Esophagus muscularis mucosa (tissue), 4 donors: ENCODE data around the gene NCL. TPM values are rescaled to one million over a fixed set of nuclear protein-coding genes. Genes with fewer than 3 reads are reported as not detected.
"Not testable (repeated sequence)": the region's sequence is repeated elsewhere in the genome, so short reads cannot be mapped to it uniquely, and the experiment has no call there.

Experiments used
- DNase-seq: peaks from one replicate; pipeline ENCODE4 v3.0.0-alpha.2; 2017; ENCODE audit errors: extremely low spot score
- H3K27ac ChIP-seq, 4 donors: fragments of 200-600 bp; sonication (generic); replicated peaks in 1 of 4; 1 replicate in 3 of 4; 2 replicates in 1 of 4; pipeline ENCODE4 v1.5.1; 2016 to 2019; ENCODE audit warnings: mild to moderate bottlenecking in 1 of 4
- H3K27me3 ChIP-seq, 4 donors: fragments of 200-600 bp; sonication (generic); one replicate each; pipeline versions ENCODE4 v1.5.1 to v1.6.0; 2016 to 2019
- H3K36me3 ChIP-seq, 4 donors: fragments of 200-600 bp; sonication (generic); one replicate each; pipeline ENCODE4 v1.5.1; 2016 to 2019
- H3K4me1 ChIP-seq, 4 donors: fragments of 200-600 bp; sonication (generic); one replicate each; pipeline ENCODE4 v1.5.1; 2016 to 2019
- H3K4me3 ChIP-seq, 4 donors: fragments of 200-600 bp; sonication (generic); 1 replicate in 2 of 4; 2 replicates in 2 of 4; pipeline ENCODE4 v1.5.1; 2016 to 2019; ENCODE audit warnings: mild to moderate bottlenecking in 4 of 4, moderate library complexity in 1 of 4
- H3K9me3 ChIP-seq, 4 donors: fragments of 200-600 bp; sonication (generic); 1 replicate in 3 of 4; 2 replicates in 1 of 4; pipeline ENCODE4 v1.5.1; 2016 to 2019
- EP300 ChIP-seq: sonication (generic); formaldehyde crosslinking; IDR thresholded peaks from one replicate; pipeline ENCODE4 v1.6.1; 2017; ENCODE audit warnings: antibody characterized with exemption
- POLR2A ChIP-seq: fragments of 450-650 bp; IDR thresholded peaks from one replicate; pipeline ENCODE4 v1.6.1; 2017; ENCODE audit warnings: antibody characterized with exemption, moderate library complexity, mild to moderate bottlenecking, low read depth
- POLR2AphosphoS5 ChIP-seq, 2 donors: sonication (generic); formaldehyde crosslinking; IDR thresholded peaks; one replicate each; pipeline ENCODE4 v1.6.1; 2017; ENCODE audit warnings: antibody characterized with exemption in 2 of 2
- WGBS: methylation state at CpG from one replicate; pipeline ENCODE4 v1.1.5; 2018; 5-methylcytosine and 5-hydroxymethylcytosine counted together
- intact Hi-C: fragments of 100-400 bp; cut with DNase I; formaldehyde crosslinking; loops from one replicate; pipeline ENCODE4 v1.15.1; 2023
- total RNA-seq, 4 donors: library from RNA; depleted of rRNA; stranded (reverse); fragments of >200 nt; gene quantifications; one replicate each; pipeline versions ENCODE4 v1.1.0 to v1.2.1, GENCODE V29; 2016
- TF ChIP-seq, protein P1 (sequence below), 3 experiments: fragments of 200-600 bp in 2 of 3; fragments of 450-650 bp in 1 of 3; sonication (generic) in 2 of 3; IDR thresholded peaks; one replicate each; pipeline ENCODE4 v1.5.1; 2017 to 2019; ENCODE audit warnings: antibody characterized with exemption in 3 of 3, mild to moderate bottlenecking in 2 of 3, moderate library complexity in 1 of 3

Gene NCL
- total RNA-seq, 4 donors from 2014 or later: 120 to 238 (median 161) TPM

DNA sequence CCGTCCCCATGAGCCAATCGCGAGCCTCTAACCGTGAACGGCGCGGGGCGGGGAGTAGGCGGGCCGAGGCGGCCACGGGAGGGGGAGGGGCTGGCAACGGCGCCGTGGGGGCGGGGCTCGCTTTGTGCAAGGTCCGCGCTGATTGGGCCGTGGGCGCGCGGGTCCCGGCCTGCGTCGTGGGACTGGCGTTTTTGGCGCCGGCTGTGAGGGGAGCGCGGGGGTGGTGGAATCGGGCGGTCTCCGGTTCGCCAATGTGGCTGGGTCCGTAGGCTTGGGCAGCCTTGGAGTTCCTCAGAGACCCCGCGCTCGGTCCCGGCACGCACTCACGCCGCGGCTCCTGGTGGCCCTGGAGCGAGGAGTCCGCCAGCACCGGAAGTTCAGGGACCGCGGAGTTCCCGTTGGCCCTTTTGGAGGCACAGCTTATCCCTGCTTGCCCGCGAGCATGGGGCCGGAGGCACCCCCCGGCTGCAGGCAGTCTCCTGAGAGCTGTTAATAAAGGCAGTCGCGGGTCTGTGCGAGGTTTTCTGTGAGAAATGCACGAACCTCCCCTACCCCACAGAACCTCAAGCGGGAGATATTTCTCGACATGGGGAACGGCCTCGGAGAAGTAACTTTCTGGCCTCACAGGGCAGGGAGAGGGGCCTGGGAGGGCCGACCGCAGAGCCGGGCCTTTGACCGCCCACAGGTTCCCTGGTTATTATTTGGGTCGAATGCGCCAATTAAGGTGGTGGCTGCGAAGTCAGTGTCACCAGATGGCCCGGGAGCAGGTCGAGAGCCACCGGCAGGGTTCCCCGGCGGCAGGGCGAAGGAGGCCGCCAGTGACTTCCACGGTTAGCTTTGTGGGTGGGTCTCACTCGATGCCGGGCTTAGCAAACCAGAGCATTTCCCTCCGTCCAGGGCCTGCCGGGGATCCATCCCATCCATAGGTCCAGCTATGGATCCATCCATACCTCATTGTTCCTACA, 574 bp upstream of the NCL start:
- H3K36me3 ChIP-seq: peaks cover 24 to 31% (median 30%) of the 10 kb centered on the region in 4 donors
- intact Hi-C loops: no loop called here
- peak overlapping the region; percentile 92 to 99 (median 97) for H3K27ac ChIP-seq
- H3K27me3 ChIP-seq: no peaks in the 10 kb centered on the region
- H3K4me1 ChIP-seq: peaks cover 24 to 47% (median 42%) of the 10 kb centered on the region in 4 donors
- peak; percentile 100 for DNase-seq
- H3K9me3 ChIP-seq: no peaks in the 10 kb centered on the region
- WGBS: 0% methylated on average over 4 of the region's 81 CpGs
- TF ChIP-seq POLR2A (no peak), POLR2AphosphoS5 (IDR thresholded peaks at IDR 0.05) (peak in 1 of 2 donors; percentile 3)
- peak overlapping the region; percentile 70 to 94 (median 88) for H3K4me3 ChIP-seq

DNA sequence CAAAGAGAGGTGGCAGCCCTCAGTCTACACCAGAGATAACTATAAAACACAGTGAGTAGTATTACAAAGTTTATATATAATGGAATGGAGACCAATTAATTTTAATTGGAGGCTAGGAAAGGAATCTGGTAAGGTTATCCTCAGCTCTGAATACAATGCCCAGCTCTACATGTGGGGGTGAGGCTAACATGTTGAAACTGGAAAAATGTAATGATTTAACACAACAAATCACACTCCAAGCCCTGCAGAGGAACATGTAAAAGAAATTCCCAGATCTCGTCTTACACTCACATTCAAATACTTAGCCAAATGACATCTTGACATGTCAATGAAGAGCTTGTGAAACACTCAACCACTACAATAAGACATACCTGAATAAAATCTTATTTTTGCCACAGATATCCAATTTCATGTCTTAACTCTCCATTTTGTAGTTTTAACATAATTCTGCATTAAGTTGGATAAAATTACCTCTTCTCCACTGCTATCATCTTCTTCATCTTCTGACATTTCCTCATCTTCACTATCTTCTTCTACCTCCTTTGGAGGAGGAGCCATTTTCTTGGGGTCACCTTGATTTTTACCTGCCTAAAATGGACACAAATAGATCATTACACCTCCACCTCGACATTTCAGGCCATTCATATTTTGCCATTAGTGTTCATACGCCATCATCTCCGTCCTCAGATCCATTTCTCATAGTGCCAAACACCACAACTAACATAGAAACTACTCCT, 1.4 kb downstream of the NCL start:
- Histone ChIP-seq H3K9me3 (no peaks in the 10 kb centered on the region), H3K4me1 (peaks cover 24 to 56% (median 50%) of the 10 kb centered on the region in 4 donors), H3K27ac (peak overlapping the region; percentile 92 to 99 (median 97)), H3K27me3 (no peaks in the 10 kb centered on the region), H3K36me3 (peaks cover 44 to 51% (median 50%) of the 10 kb centered on the region in 4 donors), H3K4me3 (peak overlapping the region; percentile 70 to 94 (median 88))
- 9% methylated on average over 4 of the region's 4 CpGs for WGBS
- intact Hi-C loops: no loop called here
- TF ChIP-seq POLR2A (no peak), EP300 (no peak), POLR2AphosphoS5 (IDR thresholded peaks at IDR 0.05) (no peak)
- TF ChIP-seq, protein P1, sequence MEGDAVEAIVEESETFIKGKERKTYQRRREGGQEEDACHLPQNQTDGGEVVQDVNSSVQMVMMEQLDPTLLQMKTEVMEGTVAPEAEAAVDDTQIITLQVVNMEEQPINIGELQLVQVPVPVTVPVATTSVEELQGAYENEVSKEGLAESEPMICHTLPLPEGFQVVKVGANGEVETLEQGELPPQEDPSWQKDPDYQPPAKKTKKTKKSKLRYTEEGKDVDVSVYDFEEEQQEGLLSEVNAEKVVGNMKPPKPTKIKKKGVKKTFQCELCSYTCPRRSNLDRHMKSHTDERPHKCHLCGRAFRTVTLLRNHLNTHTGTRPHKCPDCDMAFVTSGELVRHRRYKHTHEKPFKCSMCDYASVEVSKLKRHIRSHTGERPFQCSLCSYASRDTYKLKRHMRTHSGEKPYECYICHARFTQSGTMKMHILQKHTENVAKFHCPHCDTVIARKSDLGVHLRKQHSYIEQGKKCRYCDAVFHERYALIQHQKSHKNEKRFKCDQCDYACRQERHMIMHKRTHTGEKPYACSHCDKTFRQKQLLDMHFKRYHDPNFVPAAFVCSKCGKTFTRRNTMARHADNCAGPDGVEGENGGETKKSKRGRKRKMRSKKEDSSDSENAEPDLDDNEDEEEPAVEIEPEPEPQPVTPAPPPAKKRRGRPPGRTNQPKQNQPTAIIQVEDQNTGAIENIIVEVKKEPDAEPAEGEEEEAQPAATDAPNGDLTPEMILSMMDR (IDR thresholded peaks at IDR 0.05): no peak
- DNase-seq: no peak

DNA sequence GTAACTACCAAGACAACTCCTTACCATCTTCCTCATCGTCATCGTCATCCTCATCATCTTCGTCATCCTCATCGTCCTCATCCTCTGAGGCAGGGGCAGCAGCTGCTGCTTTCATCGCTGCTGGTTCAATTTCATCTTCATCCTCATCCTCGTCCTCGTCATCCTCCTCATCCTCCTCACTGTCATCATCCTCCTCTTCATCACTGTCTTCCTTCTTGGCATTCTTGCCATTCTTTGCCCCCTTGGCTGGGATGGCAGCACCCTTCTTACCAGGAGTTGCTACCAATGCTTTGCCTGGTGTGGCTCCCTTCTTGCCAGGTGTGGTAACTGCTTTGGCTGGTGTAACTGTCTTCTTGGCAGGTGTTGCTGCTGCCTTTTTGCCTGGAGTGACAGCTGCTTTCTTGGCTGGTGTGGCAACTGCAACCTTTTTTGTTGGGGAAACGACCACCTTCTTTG, 2.7 kb downstream of the NCL start:
- no peak for TF ChIP-seq POLR2AphosphoS5 (IDR thresholded peaks at IDR 0.05)
- no peak for TF ChIP-seq EP300
- H3K27ac ChIP-seq: no peak overlapping the region
- 83% methylated on average over 8 of the region's 8 CpGs for WGBS
- H3K9me3 ChIP-seq: no peaks in the 10 kb centered on the region
- H3K4me3 ChIP-seq: no peak overlapping the region
- peaks cover 57 to 64% (median 63%) of the 10 kb centered on the region in 4 donors for H3K36me3 ChIP-seq
- H3K4me1 ChIP-seq: peaks cover 24 to 56% (median 50%) of the 10 kb centered on the region in 4 donors
- no peak for DNase-seq
- H3K27me3 ChIP-seq: no peaks in the 10 kb centered on the region
- intact Hi-C loops: no loop called here

DNA sequence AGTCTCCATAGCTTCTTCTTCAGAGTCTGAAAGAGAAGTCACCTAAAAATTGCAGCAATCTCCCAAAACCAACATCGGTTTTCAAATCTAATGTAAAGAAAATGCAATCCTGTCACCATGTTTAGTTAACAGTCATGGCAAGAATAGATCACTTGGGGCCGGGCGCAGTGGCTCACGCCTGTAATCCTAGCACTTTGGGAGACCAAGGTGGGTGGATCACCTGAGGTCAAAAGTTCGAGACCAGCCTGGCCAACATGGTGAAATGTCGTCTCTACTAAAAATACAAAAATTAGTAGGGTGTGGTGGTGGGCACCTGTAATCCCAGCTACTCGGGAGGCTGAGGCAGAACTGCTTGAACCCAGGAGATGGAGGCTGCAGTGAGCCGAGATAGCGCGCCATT, 3.4 kb downstream of the NCL start:
- H3K4me3 ChIP-seq, H3K27me3 ChIP-seq, H3K27ac ChIP-seq, intact Hi-C loops, H3K9me3 ChIP-seq, DNase-seq: not testable (repeated sequence)
- Histone ChIP-seq H3K4me1 (peaks cover 24 to 56% (median 48%) of the 10 kb centered on the region in 4 donors), H3K36me3 (peaks cover 64 to 71% (median 70%) of the 10 kb centered on the region in 4 donors)
- 91% methylated on average over 10 of the region's 10 CpGs for WGBS

DNA sequence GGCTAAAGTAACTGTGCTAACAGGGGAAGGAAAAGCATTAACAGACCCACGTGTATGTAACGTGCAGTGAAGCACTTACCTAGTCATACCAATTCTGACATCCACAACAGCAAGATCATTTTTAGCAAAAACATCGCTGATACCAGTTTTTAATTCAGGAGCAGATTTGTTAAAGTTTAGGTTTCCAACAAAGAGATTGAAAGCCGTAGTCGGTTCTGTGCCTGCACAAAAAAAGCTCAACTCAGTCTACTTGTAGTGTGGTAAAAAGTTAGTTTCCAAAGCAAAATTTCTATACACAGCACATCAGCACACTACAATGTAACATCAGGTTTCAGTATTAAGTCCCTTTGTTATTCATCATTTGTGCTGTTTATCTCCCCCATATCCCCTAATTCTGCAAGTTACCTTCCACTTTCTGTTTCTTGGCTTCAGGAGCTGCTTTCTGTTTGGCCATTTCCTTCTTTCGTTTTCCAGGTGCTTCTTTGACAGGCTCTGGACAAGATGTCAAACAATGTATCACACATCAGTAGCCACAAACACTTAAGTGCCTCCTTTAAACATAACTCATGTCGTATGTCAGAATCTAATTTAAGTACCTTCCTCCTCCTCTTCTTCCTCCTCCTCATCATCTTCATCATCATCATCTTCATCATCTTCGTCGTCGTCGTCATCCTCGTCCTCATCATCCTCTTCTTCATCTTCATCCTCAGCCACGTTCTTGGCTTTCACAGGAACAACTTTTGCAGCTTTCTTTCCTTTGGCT, 4.0 kb downstream of the NCL start:
- Histone ChIP-seq H3K36me3 (peaks cover 70 to 77% (median 76%) of the 10 kb centered on the region in 4 donors), H3K4me1 (peaks cover 20 to 51% (median 42%) of the 10 kb centered on the region in 4 donors), H3K4me3 (no peak overlapping the region), H3K9me3 (no peaks in the 10 kb centered on the region), H3K27ac (no peak overlapping the region), H3K27me3 (no peaks in the 10 kb centered on the region)
- TF ChIP-seq, protein P1 (IDR thresholded peaks at IDR 0.05): no peak
- TF ChIP-seq POLR2A: no peak
- no peak for TF ChIP-seq EP300
- TF ChIP-seq POLR2AphosphoS5 (IDR thresholded peaks at IDR 0.05): no peak
- DNase-seq: no peak
- 78% methylated on average over 13 of the region's 13 CpGs for WGBS
- intact Hi-C loops: no loop called here
